OCI-LY3 (cell line): ENCODE results near the gene NEURL1.

Source experiments
- H2AFZ ChIP-seq: fragments of 200-600, 300-600 bp; shearing (Covaris generic); 2 replicates; pipeline ENCODE4 v1.6.0; 2014; ENCODE audit warnings: antibody characterized with exemption, low read depth, low read length
- H3K27ac ChIP-seq: fragments of 200-600, 300-600 bp; sonication (generic); 2 replicates; pipeline ENCODE4 v1.5.1; 2014; ENCODE audit warnings: mild to moderate bottlenecking, low read length, moderate library complexity, mixed read lengths
- H3K27me3 ChIP-seq: fragments of 200-600, 300-600 bp; sonication (generic); 2 replicates; pipeline ENCODE4 v1.6.1; 2014; ENCODE audit warnings: low read depth, low read length, mixed read lengths
- H3K36me3 ChIP-seq: fragments of 200-600, 300-600 bp; sonication (generic); replicated peaks from 2 replicates; pipeline ENCODE3; 2014; ENCODE audit warnings: low read depth, low read length, mixed read lengths
- H3K4me1 ChIP-seq: fragments of 300-600, 200-600 bp; sonication (generic); 2 replicates; pipeline ENCODE4 v1.6.1; 2014; ENCODE audit warnings: low read length, mixed read lengths
- H3K4me2 ChIP-seq: fragments of 200-600, 300-600 bp; sonication (generic); 2 replicates; pipeline ENCODE4 v1.6.1; 2014; ENCODE audit warnings: low read length, mixed read lengths
- H3K4me3 ChIP-seq: fragments of 300-600, 200-600 bp; sonication (generic); 2 replicates; pipeline ENCODE4 v1.5.1; 2014; ENCODE audit warnings: antibody characterized with exemption, mild to moderate bottlenecking, low read length, moderate library complexity
- H3K79me2 ChIP-seq: fragments of 300-600, 200-600 bp; shearing (Covaris generic); 2 replicates; pipeline ENCODE4 v1.6.1; 2014; ENCODE audit warnings: mild to moderate bottlenecking, low read length, mixed read lengths
- H3K9ac ChIP-seq: fragments of 300-600, 200-600 bp; shearing (Covaris generic); 2 replicates; pipeline ENCODE4 v1.6.0; 2014; ENCODE audit warnings: mild to moderate bottlenecking, low read length, moderate library complexity
- H3K9me3 ChIP-seq: fragments of 200-600, 300-600 bp; shearing (Covaris generic); 2 replicates; pipeline ENCODE4 v1.6.1; 2014; ENCODE audit warnings: low read length, mixed read lengths; ENCODE audit not compliant: insufficient read depth
- H4K20me1 ChIP-seq: fragments of 200-600, 300-600 bp; sonication (generic); 2 replicates; pipeline ENCODE4 v1.6.1; 2016; ENCODE audit warnings: low read length, mixed read lengths; ENCODE audit not compliant: insufficient read depth
- CTCF ChIP-seq: fragments of 200-600, 300-600 bp; sonication (generic); IDR thresholded peaks from 2 replicates; pipeline ENCODE4 v1.5.1; 2014; ENCODE audit warnings: antibody characterized with exemption, low read length, low read depth
- EZH2phosphoT487 ChIP-seq: fragments of 200-600 bp; shearing (Covaris generic); IDR thresholded peaks from 2 replicates; pipeline ENCODE4 v1.6.1; 2018; ENCODE audit warnings: antibody characterized with exemption, mixed run types, low read depth

The NEURL1 gene

GRCh38 chr10:103498936-103499638, 5.6 kb downstream of the NEURL1 start:
- Histone ChIP-seq H2AFZ (no peak overlapping the region), H3K79me2 (no peaks in the 10 kb centered on the region), H3K4me2 (no peak overlapping the region), H3K9ac (no peak overlapping the region), H3K4me1 (no peaks in the 10 kb centered on the region), H3K9me3 (no peaks in the 10 kb centered on the region), H3K4me3 (no peak overlapping the region), H3K36me3 (no peaks in the 10 kb centered on the region), H4K20me1 (no peaks in the 10 kb centered on the region), H3K27ac (no peak overlapping the region), H3K27me3 (peaks cover 28% of the 10 kb centered on the region)
- TF ChIP-seq CTCF: no peak
- no peak for TF ChIP-seq EZH2phosphoT487

- no peak overlapping the region for H2AFZ ChIP-seq
- no peak overlapping the region for H3K4me3 ChIP-seq
- no peaks in the 10 kb centered on the region for H4K20me1 ChIP-seq
- peaks cover 21% of the 10 kb centered on the region for H3K27me3 ChIP-seq
- no peak overlapping the region for H3K27ac ChIP-seq
- H3K4me1 ChIP-seq: no peaks in the 10 kb centered on the region
- TF ChIP-seq CTCF (no peak), EZH2phosphoT487 (no peak)
- H3K79me2 ChIP-seq: no peaks in the 10 kb centered on the region
- H3K4me2 ChIP-seq: no peak overlapping the region
- no peaks in the 10 kb centered on the region for H3K9me3 ChIP-seq
- H3K9ac ChIP-seq: no peak overlapping the region
- H3K36me3 ChIP-seq: no peaks in the 10 kb centered on the region
These were observed 6.4 kb downstream of the NEURL1 start for GRCh38 chr10:103499881-103500280.

- no peak overlapping the region for H3K9ac ChIP-seq
- no peaks in the 10 kb centered on the region for H4K20me1 ChIP-seq
- no peak overlapping the region for H3K4me2 ChIP-seq
- no peaks in the 10 kb centered on the region for H3K79me2 ChIP-seq
- TF ChIP-seq EZH2phosphoT487 (no peak), CTCF (no peak)
- no peaks in the 10 kb centered on the region for H3K9me3 ChIP-seq
- peaks cover 15% of the 10 kb centered on the region; the same call in 1 of the 2 replicates for H3K27me3 ChIP-seq
- no peak overlapping the region for H2AFZ ChIP-seq
- H3K4me1 ChIP-seq: no peaks in the 10 kb centered on the region
- H3K27ac ChIP-seq: no peak overlapping the region
- H3K4me3 ChIP-seq: no peak overlapping the region
- no peaks in the 10 kb centered on the region for H3K36me3 ChIP-seq
These were observed 7.0 kb downstream of the NEURL1 start for GRCh38 chr10:103500481-103500880.

- TF ChIP-seq EZH2phosphoT487: no peak
- Histone ChIP-seq H2AFZ (no peak overlapping the region), H3K79me2 (no peaks in the 10 kb centered on the region), H3K9ac (no peak overlapping the region), H3K27ac (no peak overlapping the region), H3K9me3 (no peaks in the 10 kb centered on the region), H3K4me2 (no peak overlapping the region), H4K20me1 (no peaks in the 10 kb centered on the region), H3K4me1 (no peaks in the 10 kb centered on the region), H3K4me3 (no peak overlapping the region), H3K27me3 (peaks cover 12% of the 10 kb centered on the region; the same call in 1 of the 2 replicates), H3K36me3 (no peaks in the 10 kb centered on the region)
These were observed 7.7 kb downstream of the NEURL1 start for GRCh38 chr10:103501186-103501585.
